IMR-90 (cell line): Measurements from ENCODE around the gene MALRD1. TPM values are rescaled to one million over a fixed set of nuclear protein-coding genes. Genes with fewer than 3 reads are reported as not detected.

Source experiments
- ATAC-seq: fragments of 200-7000 bp; cut with Tn5 transposase; 2 replicates; pipeline ENCODE4 v1.9.1; 2020; ENCODE audit warnings: low read depth, mild to moderate bottlenecking, moderate library complexity
- BruUV-seq: library from RNA; stranded (reverse); fragments of 400-500 nt; replicated peaks from 2 replicates; lab custom pipeline; 2021; lab: Mats Ljungman, UMichigan
- CTCF ChIA-PET: fragments of 300-600 bp; formaldehyde crosslinking; extraction: SDS; loops from one replicate; lab custom pipeline; 2021; ENCODE audit warnings: antibody characterized with exemption; lab: Yijun Ruan, JAX
- POLR2A ChIA-PET: fragments of 300-600 bp; sonication (Branson Sonifier 250); formaldehyde crosslinking; loops from one replicate; lab custom pipeline; 2022; ENCODE audit warnings: antibody characterized with exemption; ENCODE audit not compliant: unreplicated experiment; lab: Charles Lee
- DNase-seq: peaks from one replicate; pipeline ENCODE4 v3.0.0; 2013
- H2AFZ ChIP-seq: replicated peaks from 2 replicates; pipeline ENCODE3; 2013; ENCODE audit warnings: low read length, mild to moderate bottlenecking; ENCODE audit not compliant: poor library complexity
- H2AK5ac ChIP-seq: 2 replicates; pipeline ENCODE4 v1.6.1; 2013; ENCODE audit warnings: low read depth, low read length, inconsistent platforms
- H2AK9ac ChIP-seq: replicated peaks from 2 replicates; pipeline ENCODE3; 2013; ENCODE audit warnings: mild to moderate bottlenecking, low read depth, low read length, moderate library complexity; ENCODE audit not compliant: poor library complexity
- H2BK120ac ChIP-seq: 2 replicates; pipeline ENCODE4 v1.6.1; 2013; ENCODE audit warnings: low read depth, low read length, inconsistent platforms
- H2BK15ac ChIP-seq: 3 replicates; pipeline ENCODE4 v1.6.1; 2013; ENCODE audit warnings: low read depth, low read length, inconsistent platforms
- H2BK20ac ChIP-seq: 2 replicates; pipeline ENCODE4 v1.6.1; 2013; ENCODE audit warnings: low read depth, mild to moderate bottlenecking, inconsistent platforms, low read length, moderate library complexity
- H2BK5ac ChIP-seq: 2 replicates; pipeline ENCODE4 v1.6.1; 2013; ENCODE audit warnings: mild to moderate bottlenecking, low read depth, low read length, inconsistent platforms; ENCODE audit not compliant: poor library complexity, severe bottlenecking
- H3K14ac ChIP-seq: replicated peaks from 2 replicates; pipeline ENCODE4 v1.6.1; 2013; ENCODE audit warnings: low read depth, low read length, inconsistent platforms
- H3K18ac ChIP-seq: 2 replicates; pipeline ENCODE4 v1.6.1; 2013; ENCODE audit warnings: low read depth, low read length, control low read depth
- H3K23ac ChIP-seq: 2 replicates; pipeline ENCODE4 v1.6.1; 2013; ENCODE audit warnings: low read depth, low read length, inconsistent platforms
- H3K27ac ChIP-seq: 2 replicates; pipeline ENCODE4 v1.5.1; 2013; ENCODE audit warnings: mild to moderate bottlenecking, control low read depth, low read length; ENCODE audit not compliant: insufficient read depth
- H3K27me3 ChIP-seq: 2 replicates; pipeline ENCODE4 v1.6.1; 2013; ENCODE audit warnings: low read length; ENCODE audit not compliant: control insufficient read depth, insufficient read depth
- H3K36me3 ChIP-seq: 2 replicates; pipeline ENCODE4 v1.6.1; 2013; ENCODE audit warnings: low read length, mixed read lengths; ENCODE audit not compliant: control insufficient read depth, insufficient read depth
- H3K4ac ChIP-seq: 2 replicates; pipeline ENCODE4 v1.6.1; 2013; ENCODE audit warnings: low read depth, low read length, inconsistent platforms
- H3K4me1 ChIP-seq: 2 replicates; pipeline ENCODE4 v1.6.1; 2013; ENCODE audit warnings: low read length, mixed read lengths; ENCODE audit not compliant: control insufficient read depth, insufficient read depth
- H3K4me2 ChIP-seq: 2 replicates; pipeline ENCODE4 v1.6.1; 2013; ENCODE audit warnings: low read depth, mild to moderate bottlenecking, control low read depth, low read length, moderate library complexity
- H3K4me3 ChIP-seq: 2 replicates; pipeline ENCODE4 v1.5.1; 2013; ENCODE audit warnings: low read depth, mild to moderate bottlenecking, control low read depth, low read length, moderate library complexity; ENCODE audit not compliant: insufficient read depth
- H3K56ac ChIP-seq: 2 replicates; pipeline ENCODE4 v1.6.1; 2013; ENCODE audit warnings: low read length, inconsistent platforms; ENCODE audit not compliant: insufficient read depth; ENCODE audit errors: extremely low read depth
- H3K79me1 ChIP-seq, 2 experiments: 2 replicates each; pipeline ENCODE4 v1.6.1; 2013; ENCODE audit warnings: low read length in 2 of 2, inconsistent platforms in 1 of 2, low read depth in 1 of 2
- H3K9ac ChIP-seq: 2 replicates; pipeline ENCODE4 v1.6.1; 2013; ENCODE audit warnings: low read depth, low read length, control low read depth
- H3K9me1 ChIP-seq: 2 replicates; pipeline ENCODE4 v1.6.1; 2013; ENCODE audit warnings: low read length, inconsistent platforms; ENCODE audit not compliant: insufficient read depth
- H3K9me3 ChIP-seq: 2 replicates; pipeline ENCODE4 v1.6.1; 2013; ENCODE audit warnings: low read length; ENCODE audit not compliant: control insufficient read depth, insufficient read depth
- H4K20me1 ChIP-seq: 2 replicates; pipeline ENCODE4 v1.6.1; 2013; ENCODE audit warnings: low read length, inconsistent platforms; ENCODE audit not compliant: insufficient read depth
- H4K5ac ChIP-seq: 2 replicates; pipeline ENCODE4 v1.6.1; 2013; ENCODE audit warnings: mild to moderate bottlenecking, low read depth, low read length, control low read depth
- H4K8ac ChIP-seq, 2 experiments: 2 replicates each; pipeline ENCODE4 v1.6.1; 2013; ENCODE audit warnings: low read depth in 2 of 2, low read length in 2 of 2, control low read depth in 1 of 2, inconsistent platforms in 1 of 2
- H4K91ac ChIP-seq: 2 replicates; pipeline ENCODE4 v1.6.1; 2013; ENCODE audit warnings: low read depth, low read length, inconsistent platforms; ENCODE audit not compliant: insufficient read depth
- BHLHE40 ChIP-seq: fragments of 150-350 bp; IDR thresholded peaks from 2 replicates; pipeline ENCODE4 v1.6.1; 2016; ENCODE audit warnings: mild to moderate bottlenecking, low read depth, low read length
- CEBPB ChIP-seq: IDR thresholded peaks from 2 replicates; pipeline ENCODE4 v1.6.1; 2012; ENCODE audit warnings: low read depth, low read length, improper control_type of control experiment
- CHD1 ChIP-seq: IDR thresholded peaks from 2 replicates; pipeline ENCODE4 v1.6.1; 2012; ENCODE audit warnings: low read depth, low read length, improper control_type of control experiment
- CTCF ChIP-seq: conservative IDR thresholded peaks from 2 replicates; pipeline ENCODE4 v1.5.1; 2012; ENCODE audit warnings: mild to moderate bottlenecking, low read depth, low read length, improper control_type of control experiment
- FOS ChIP-seq: fragments of 150-350 bp; IDR thresholded peaks from 2 replicates; pipeline ENCODE4 v1.6.1; 2016; ENCODE audit warnings: low read depth, low read length
- MAFK ChIP-seq: IDR thresholded peaks from 2 replicates; pipeline ENCODE4 v1.6.1; 2012; ENCODE audit warnings: low read depth, low read length, improper control_type of control experiment
- MAZ ChIP-seq: IDR thresholded peaks from 2 replicates; pipeline ENCODE4 v1.6.1; 2012; ENCODE audit warnings: low read depth, mild to moderate bottlenecking, low read length, improper control_type of control experiment, moderate library complexity, borderline replicate concordance
- NFE2L2 ChIP-seq: fragments of 150-350 bp; IDR thresholded peaks from 2 replicates; pipeline ENCODE4 v1.6.1; 2016; ENCODE audit warnings: low read depth, mild to moderate bottlenecking, low read length
- POLR2A ChIP-seq: IDR thresholded peaks from 2 replicates; pipeline ENCODE4 v1.6.1; 2012; ENCODE audit warnings: mild to moderate bottlenecking, low read depth, low read length
- RAD21 ChIP-seq: IDR thresholded peaks from 2 replicates; pipeline ENCODE4 v1.6.1; 2012; ENCODE audit warnings: low read length, improper control_type of control experiment
- RCOR1 ChIP-seq: IDR thresholded peaks from 2 replicates; pipeline ENCODE4 v1.6.1; 2012; ENCODE audit warnings: mild to moderate bottlenecking, low read length, improper control_type of control experiment; ENCODE audit not compliant: insufficient replicate concordance
- RFX5 ChIP-seq: IDR thresholded peaks from 2 replicates; pipeline ENCODE4 v1.8.0; 2012; ENCODE audit warnings: low read depth, mild to moderate bottlenecking, low read length, moderate library complexity
- USF2 ChIP-seq: fragments of 150-350 bp; IDR thresholded peaks from 2 replicates; pipeline ENCODE4 v1.6.1; 2017; ENCODE audit warnings: mild to moderate bottlenecking, antibody characterized with exemption, low read length, low read depth
- WGBS, 2 experiments: methylation state at CpG; one replicate each; pipeline versions ENCODE4 v1.1.5 to v1.1.7; 2013; ENCODE audit warnings: missing lambda C conversion rate in 2 of 2; ENCODE audit not compliant: insufficient read length in 1 of 2; ENCODE audit errors: extremely low coverage in 2 of 2; 5-methylcytosine and 5-hydroxymethylcytosine counted together
- dilution Hi-C: fragments of 300-500 bp; cut with HindIII; formaldehyde crosslinking; loops from one replicate; pipeline ENCODE4 v1.14.3; 2018; ENCODE audit warnings: low sequenced_read_pairs; ENCODE audit not compliant: unreplicated experiment
- in situ Hi-C: fragments of 300-500 bp; cut with MboI; formaldehyde crosslinking; loops from 3 replicates; pipeline ENCODE4 v1.14.3; 2019; ENCODE audit warnings: low sequenced_read_pairs, inconsistent platforms, mixed read lengths
- intact Hi-C: fragments of 100-400 bp; cut with micrococcal nuclease; formaldehyde crosslinking; loops from 2 replicates; pipeline ENCODE4 v1.10.0; 2022
- polyA plus RNA-seq, 3 experiments: library from polyadenylated mRNA; depleted of rRNA; stranded (reverse); fragments of >200 nt; gene quantifications; 2 replicates each; pipeline ENCODE4 v1.2.3, GENCODE V29; 2012; ENCODE audit warnings: low replicate concordance in 1 of 3
- total RNA-seq: library from RNA; depleted of rRNA; stranded (reverse); fragments of >200 nt; gene quantifications from 2 replicates; pipeline ENCODE4 v1.2.3, GENCODE V29; 2012
- TF ChIP-seq, protein P1 (sequence below): fragments of 150-350 bp; IDR thresholded peaks from 2 replicates; pipeline ENCODE4 v1.6.1; 2016; ENCODE audit warnings: low read depth, mild to moderate bottlenecking, low read length, moderate library complexity, borderline replicate concordance

Gene MALRD1
- total and polyA plus RNA-seq, 2 of the 4 experiments (the other 2 are of a cell fraction) = 0.34 to 1.1 TPM

DNA sequence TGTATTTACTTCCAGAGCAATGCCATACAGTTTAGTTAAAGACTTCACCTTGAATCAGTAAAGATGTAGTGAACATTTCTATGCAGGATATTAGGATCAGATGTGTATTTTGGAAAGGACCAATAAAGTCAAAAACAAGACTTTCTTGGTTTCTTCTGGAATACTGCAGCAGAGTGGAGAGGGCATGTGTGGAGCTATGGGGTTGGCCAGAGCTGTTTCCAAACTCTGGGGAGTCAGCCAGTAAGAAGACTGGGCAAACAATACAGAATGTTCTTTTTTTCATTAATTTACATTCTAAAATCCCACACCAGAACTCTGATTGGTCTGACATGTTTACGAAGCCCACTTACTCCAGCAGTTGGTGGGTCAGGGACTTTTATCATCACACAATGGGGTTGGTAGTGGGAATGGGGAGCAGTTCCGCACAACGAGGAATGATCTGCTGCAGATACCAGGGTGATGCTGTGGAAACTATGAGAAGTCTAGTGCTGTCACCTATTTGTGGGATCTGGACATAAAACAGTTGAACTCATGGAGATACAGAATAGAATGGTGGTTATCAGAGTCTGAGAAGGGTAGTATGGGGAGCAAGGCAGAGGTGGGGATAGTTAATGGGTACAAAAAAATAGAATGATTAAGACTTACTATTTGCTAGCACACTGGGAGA, 267.7 kb downstream of the MALRD1 start:
- intact Hi-C loops = no loop called here
- TF ChIP-seq RCOR1 (no peak), USF2 (no peak), MAFK (no peak), MAZ (no peak), CHD1 (no peak), CEBPB (no peak), POLR2A (no peak), FOS (no peak), NFE2L2 (no peak), RFX5 (no peak), CTCF (no peak), BHLHE40 (no peak), RAD21 (no peak)
- TF ChIP-seq, protein P1, sequence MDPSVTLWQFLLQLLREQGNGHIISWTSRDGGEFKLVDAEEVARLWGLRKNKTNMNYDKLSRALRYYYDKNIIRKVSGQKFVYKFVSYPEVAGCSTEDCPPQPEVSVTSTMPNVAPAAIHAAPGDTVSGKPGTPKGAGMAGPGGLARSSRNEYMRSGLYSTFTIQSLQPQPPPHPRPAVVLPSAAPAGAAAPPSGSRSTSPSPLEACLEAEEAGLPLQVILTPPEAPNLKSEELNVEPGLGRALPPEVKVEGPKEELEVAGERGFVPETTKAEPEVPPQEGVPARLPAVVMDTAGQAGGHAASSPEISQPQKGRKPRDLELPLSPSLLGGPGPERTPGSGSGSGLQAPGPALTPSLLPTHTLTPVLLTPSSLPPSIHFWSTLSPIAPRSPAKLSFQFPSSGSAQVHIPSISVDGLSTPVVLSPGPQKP = no peak
- Histone ChIP-seq H3K79me1 (no peaks in the 10 kb centered on the region), H3K27me3 (no peaks in the 10 kb centered on the region), H2AK5ac (no peak overlapping the region), H3K4me2 (no peak overlapping the region), H3K4me3 (no peak overlapping the region), H3K4me1 (no peaks in the 10 kb centered on the region), H3K36me3 (no peaks in the 10 kb centered on the region), H3K14ac (no peak overlapping the region), H3K4ac (no peak overlapping the region), H3K23ac (no peak overlapping the region), H3K9me3 (no peaks in the 10 kb centered on the region), H4K5ac (no peak overlapping the region), H2BK20ac (no peak overlapping the region), H3K9me1 (no peaks in the 10 kb centered on the region), H3K18ac (no peak overlapping the region), H4K20me1 (no peaks in the 10 kb centered on the region), H4K91ac (no peak overlapping the region), H3K27ac (no peak overlapping the region), H2BK120ac (no peak overlapping the region), H2BK5ac (no peak overlapping the region), H2BK15ac (no peak overlapping the region), H3K56ac (no peak overlapping the region), H3K9ac (no peak overlapping the region), H2AK9ac (no peak overlapping the region), H4K8ac (no peak overlapping the region), H2AFZ (no peak overlapping the region)
- POLR2A ChIA-PET = no interaction called here
- CTCF ChIA-PET = no interaction called here
- dilution Hi-C loops = no loop called here
- no TSS peak for BruUV-seq
- DNase-seq = no peak
- in situ Hi-C loops = no loop called here
- no peak for ATAC-seq
- WGBS, 2 experiments = no CpG with 5 or more reads among the region's 3 CpGs
